ENCODE measurements around the gene ASIP.
"Not testable (repeated sequence)": the region's sequence is repeated elsewhere in the genome, so short reads cannot be mapped to it uniquely, and the experiment has no call there.

ASIP gene

GRCh38 chr20:34262488-34263288, 21.5 kb downstream of the ASIP start:
- peak; percentile 50 for DNase-seq
- no peaks in the 10 kb centered on the region for H3K79me2 ChIP-seq (ENCODE audit: low read length)
- TF ChIP-seq CTCF (IDR thresholded peaks at IDR 0.05; ENCODE audit: low read length): no peak
- TF ChIP-seq EZH2 (optimal IDR thresholded peaks at IDR 0.05; ENCODE audit: low read depth, low read length): no peak
- no peak for TF ChIP-seq EZH2phosphoT487 (IDR thresholded peaks at IDR 0.05; ENCODE audit: low read length)
- no peaks in the 10 kb centered on the region for H3K9me2 ChIP-seq (replicated peaks; ENCODE audit: insufficient read depth, low read length)
- no peaks in the 10 kb centered on the region for H3K27me3 ChIP-seq (replicated peaks; ENCODE audit: insufficient read depth, low read length)
- H3K27ac ChIP-seq (ENCODE audit: low read length): no peak overlapping the region
- peaks cover 7% of the 10 kb centered on the region; the same call in 1 of the 2 replicates for H3K4me1 ChIP-seq (ENCODE audit: low read length)
- H3K9ac ChIP-seq (ENCODE audit: low read length): no peak overlapping the region
- no peaks in the 10 kb centered on the region for H4K20me1 ChIP-seq (ENCODE audit: insufficient read depth, low read length)
- no peaks in the 10 kb centered on the region for H3K36me3 ChIP-seq (replicated peaks; ENCODE audit: insufficient read depth, low read length)
- no peak overlapping the region for H3K4me3 ChIP-seq (ENCODE audit: low read length)
- no peaks in the 10 kb centered on the region for H3F3A ChIP-seq (ENCODE audit: insufficient read depth, low read length)
- H3K9me3 ChIP-seq (replicated peaks; ENCODE audit: insufficient read depth, low read length): no peaks in the 10 kb centered on the region
- H2AFZ ChIP-seq (ENCODE audit: low read length): peak overlapping the region; percentile 27
- H3K4me2 ChIP-seq (ENCODE audit: low read depth, low read length): peak overlapping the region; percentile 4; the same call in 1 of the 2 replicates

- not testable (repeated sequence) for H3K9me3 ChIP-seq (replicated peaks; ENCODE audit: insufficient read depth, low read length); H3K4me1 ChIP-seq (ENCODE audit: low read length); DNase-seq; H3F3A ChIP-seq (ENCODE audit: insufficient read depth, low read length); H3K27me3 ChIP-seq (replicated peaks; ENCODE audit: insufficient read depth, low read length); H3K4me2 ChIP-seq (ENCODE audit: low read depth, low read length); H3K9ac ChIP-seq (ENCODE audit: low read length); H3K79me2 ChIP-seq (ENCODE audit: low read length); H3K36me3 ChIP-seq (replicated peaks; ENCODE audit: insufficient read depth, low read length); H3K9me2 ChIP-seq (replicated peaks; ENCODE audit: insufficient read depth, low read length); H2AFZ ChIP-seq (ENCODE audit: low read length); H4K20me1 ChIP-seq (ENCODE audit: insufficient read depth, low read length); H3K4me3 ChIP-seq (ENCODE audit: low read length); H3K27ac ChIP-seq (ENCODE audit: low read length)
Measured at GRCh38 chr20:34263468-34263867, 22.2 kb downstream of the ASIP start.

- no peaks in the 10 kb centered on the region for H3F3A ChIP-seq (ENCODE audit: insufficient read depth, low read length)
- H3K36me3 ChIP-seq (replicated peaks; ENCODE audit: insufficient read depth, low read length): no peaks in the 10 kb centered on the region
- no peaks in the 10 kb centered on the region for H3K9me2 ChIP-seq (replicated peaks; ENCODE audit: insufficient read depth, low read length)
- no peak for TF ChIP-seq CTCF (IDR thresholded peaks at IDR 0.05; ENCODE audit: low read length)
- TF ChIP-seq EZH2phosphoT487 (IDR thresholded peaks at IDR 0.05; ENCODE audit: low read length): no peak
- TF ChIP-seq EZH2 (optimal IDR thresholded peaks at IDR 0.05; ENCODE audit: low read depth, low read length): no peak
- H3K4me3 ChIP-seq (ENCODE audit: low read length): no peak overlapping the region
- H4K20me1 ChIP-seq (ENCODE audit: insufficient read depth, low read length): no peaks in the 10 kb centered on the region
- no peak overlapping the region for H3K27ac ChIP-seq (ENCODE audit: low read length)
- H3K27me3 ChIP-seq (replicated peaks; ENCODE audit: insufficient read depth, low read length): no peaks in the 10 kb centered on the region
- no peaks in the 10 kb centered on the region for H3K9me3 ChIP-seq (replicated peaks; ENCODE audit: insufficient read depth, low read length)
- no peak overlapping the region for H3K9ac ChIP-seq (ENCODE audit: low read length)
- no peak for DNase-seq
- no peaks in the 10 kb centered on the region for H3K79me2 ChIP-seq (ENCODE audit: low read length)
- no peak overlapping the region for H2AFZ ChIP-seq (ENCODE audit: low read length)
- H3K4me1 ChIP-seq (ENCODE audit: low read length): peaks cover 7% of the 10 kb centered on the region; the same call in 1 of the 2 replicates
- H3K4me2 ChIP-seq (ENCODE audit: low read depth, low read length): no peak overlapping the region
Measured at GRCh38 chr20:34264141-34264540, 22.9 kb downstream of the ASIP start.

- no peak for DNase-seq
- Histone ChIP-seq H3K36me3 (replicated peaks; ENCODE audit: insufficient read depth, low read length) (no peaks in the 10 kb centered on the region), H4K20me1 (ENCODE audit: insufficient read depth, low read length) (no peaks in the 10 kb centered on the region), H3K79me2 (ENCODE audit: low read length) (no peaks in the 10 kb centered on the region), H2AFZ (ENCODE audit: low read length) (no peak overlapping the region), H3K4me2 (ENCODE audit: low read depth, low read length) (no peak overlapping the region), H3K4me1 (ENCODE audit: low read length) (no peaks in the 10 kb centered on the region), H3K9me2 (replicated peaks; ENCODE audit: insufficient read depth, low read length) (no peaks in the 10 kb centered on the region), H3K27ac (ENCODE audit: low read length) (no peak overlapping the region), H3F3A (ENCODE audit: insufficient read depth, low read length) (0 out of 2 replicates have a peak, but pooled peaks cover 7% of the 10 kb centered on the region), H3K9ac (ENCODE audit: low read length) (no peak overlapping the region), H3K4me3 (ENCODE audit: low read length) (no peak overlapping the region), H3K27me3 (replicated peaks; ENCODE audit: insufficient read depth, low read length) (no peaks in the 10 kb centered on the region), H3K9me3 (replicated peaks; ENCODE audit: insufficient read depth, low read length) (no peaks in the 10 kb centered on the region)
- no peak for TF ChIP-seq CTCF (IDR thresholded peaks at IDR 0.05; ENCODE audit: low read length)
- TF ChIP-seq EZH2phosphoT487 (IDR thresholded peaks at IDR 0.05; ENCODE audit: low read length): no peak
- no peak for TF ChIP-seq EZH2 (optimal IDR thresholded peaks at IDR 0.05; ENCODE audit: low read depth, low read length)
Measured at GRCh38 chr20:34268145-34268544, 26.9 kb downstream of the ASIP start.
